Endothelial cell of umbilical vein (primary cell): Measurements from ENCODE around the gene VANGL2. TPM values are rescaled to one million over a fixed set of nuclear protein-coding genes. Genes with fewer than 3 reads are reported as not detected.

Experiments
- BruUV-seq: library from RNA; stranded (reverse); fragments of 400-500 nt; replicated peaks from 2 replicates; lab custom pipeline; 2021; lab: Mats Ljungman, UMichigan
- CTCF ChIA-PET: fragments of 300-600, 350-600 bp; sonication (Branson Sonifier 250); formaldehyde crosslinking; loops from one replicate; lab custom pipeline; 2021; ENCODE audit warnings: antibody characterized with exemption, inconsistent platforms; lab: Charles Lee
- POLR2A ChIA-PET: fragments of 300-600, 350-600 bp; sonication (Branson Sonifier 250); formaldehyde crosslinking; loops from one replicate; lab custom pipeline; 2021; ENCODE audit warnings: antibody characterized with exemption, inconsistent platforms; lab: Charles Lee
- DNase-seq: peaks from one replicate; pipeline ENCODE4 v3.0.0-alpha.2; 2011; ENCODE audit warnings: low read depth, low spot score
- FAIRE-seq: peaks from 2 replicates; lab custom pipeline; 2011; peaks lifted over from hg19 to GRCh38; lab: Jason Lieb, UNC
- H2AFZ ChIP-seq: 2 replicates; pipeline ENCODE4 v1.6.0; 2012; ENCODE audit warnings: low read depth, low read length, control low read depth, inconsistent platforms
- H3K27ac ChIP-seq: 2 replicates; pipeline ENCODE4 v1.5.1; 2011; ENCODE audit warnings: low read depth, mild to moderate bottlenecking, control low read depth, low read length, moderate library complexity; ENCODE audit not compliant: insufficient read depth
- H3K27me3 ChIP-seq, 2 experiments: 2 replicates each; pipeline versions ENCODE4 v1.6.0 to v1.6.1; 2011; ENCODE audit warnings: low read length in 2 of 2, mixed read lengths in 1 of 2; ENCODE audit not compliant: control insufficient read depth in 2 of 2, insufficient read depth in 2 of 2
- H3K36me3 ChIP-seq, 2 experiments: 2 replicates in 1 of 2; 3 replicates in 1 of 2; pipeline ENCODE4 v1.5.1; 2011; ENCODE audit warnings: low read length in 2 of 2, mild to moderate bottlenecking in 1 of 2, moderate library complexity in 1 of 2; ENCODE audit not compliant: control insufficient read depth in 2 of 2, insufficient read depth in 2 of 2; ENCODE audit errors: extremely low read depth in 1 of 2
- H3K4me1 ChIP-seq: 3 replicates; pipeline ENCODE4 v1.5.1; 2011; ENCODE audit warnings: mild to moderate bottlenecking, low read length; ENCODE audit not compliant: control insufficient read depth, insufficient read depth; ENCODE audit errors: extremely low read depth
- H3K4me2 ChIP-seq: 2 replicates; pipeline ENCODE4 v1.6.1; 2011; ENCODE audit warnings: low read length, control low read depth, mixed read lengths; ENCODE audit not compliant: insufficient read depth
- H3K4me3 ChIP-seq, 3 experiments: fragments of 200-600 bp in 1 of 3; sonication (generic), shearing (Covaris generic) in 1 of 3; replicated peaks in 1 of 3; 2 replicates each; pipeline ENCODE4 v1.5.1; 2011 to 2016; ENCODE audit warnings: control low read depth in 3 of 3, low read length in 3 of 3, mild to moderate bottlenecking in 2 of 3, inconsistent platforms in 1 of 3, low read depth in 1 of 3, moderate library complexity in 1 of 3; ENCODE audit not compliant: insufficient read depth in 1 of 3
- H3K79me2 ChIP-seq: 2 replicates; pipeline ENCODE4 v1.6.0; 2012; ENCODE audit warnings: low read length, inconsistent platforms; ENCODE audit not compliant: control insufficient read depth, insufficient read depth
- H3K9ac ChIP-seq: replicated peaks from 2 replicates; pipeline ENCODE3; 2011; ENCODE audit warnings: low read length, control low read depth; ENCODE audit not compliant: insufficient read depth; ENCODE audit errors: extremely low read depth
- H3K9me1 ChIP-seq: replicated peaks from 3 replicates; pipeline ENCODE4 v1.6.0; 2011; ENCODE audit warnings: mild to moderate bottlenecking, low read length; ENCODE audit not compliant: control insufficient read depth, insufficient read depth; ENCODE audit errors: extremely low read depth
- H3K9me3 ChIP-seq: replicated peaks from 2 replicates; pipeline ENCODE4 v1.5.1; 2012; ENCODE audit warnings: low read length, inconsistent platforms; ENCODE audit not compliant: control insufficient read depth, insufficient read depth
- H4K20me1 ChIP-seq: replicated peaks from 2 replicates; pipeline ENCODE3; 2011; ENCODE audit warnings: mild to moderate bottlenecking, low read length; ENCODE audit not compliant: control insufficient read depth, insufficient read depth; ENCODE audit errors: extremely low read depth
- EZH2 ChIP-seq: IDR thresholded peaks from 2 replicates; pipeline ENCODE4 v1.6.1; 2012; ENCODE audit warnings: borderline replicate concordance, low read depth, mild to moderate bottlenecking, moderate library complexity, low read length, inconsistent platforms; ENCODE audit not compliant: severe bottlenecking
- FOS ChIP-seq: IDR thresholded peaks from 2 replicates; pipeline ENCODE4 v1.6.1; 2011; ENCODE audit warnings: mild to moderate bottlenecking, low read length, moderate library complexity, borderline replicate concordance; ENCODE audit not compliant: insufficient read depth
- GATA2 ChIP-seq: IDR thresholded peaks from 2 replicates; pipeline ENCODE4 v1.7.0; 2011; ENCODE audit warnings: low read depth, mild to moderate bottlenecking, moderate library complexity, mixed read lengths, low read length; ENCODE audit not compliant: insufficient read length, insufficient read depth
- MYC ChIP-seq: IDR thresholded peaks from one replicate; pipeline ENCODE4 v1.6.1; 2011; ENCODE audit warnings: mild to moderate bottlenecking, low read depth, low read length
- POLR2AphosphoS5 ChIP-seq: IDR thresholded peaks from 2 replicates; pipeline ENCODE4 v1.6.1; 2012; ENCODE audit warnings: low read depth, mild to moderate bottlenecking, control low read depth, low read length, moderate library complexity; ENCODE audit not compliant: insufficient read depth
- dilution Hi-C: fragments of 300-500 bp; cut with MboI; formaldehyde crosslinking; loops from one replicate; pipeline ENCODE4 v1.15.0; 2019; ENCODE audit warnings: low sequenced_read_pairs; ENCODE audit not compliant: extremely low pct_ligation_motif_present
- intact Hi-C: fragments of 100-400 bp; cut with micrococcal nuclease; formaldehyde crosslinking; loops from one replicate; pipeline ENCODE4 v1.10.0; 2022
- polyA plus RNA-seq, 4 experiments: library from polyadenylated mRNA; depleted of rRNA in 3 of 4; stranded (reverse) in 3 of 4; unstranded in 1 of 4; fragments of >200 nt; gene quantifications; 2 replicates each; pipeline versions ENCODE4 v1.2.1 to v1.2.3, GENCODE V29; 2011 to 2012; ENCODE audit warnings: missing spikeins in 1 of 4
- total RNA-seq: library from RNA; stranded (reverse); gene quantifications from 2 replicates; pipeline ENCODE4 v1.2.3, GENCODE V29; 2021
- TF ChIP-seq, protein P1 (sequence below), 2 donors: IDR thresholded peaks; 1 replicate in 1 of 2; 2 replicates in 1 of 2; pipeline ENCODE4 v1.5.1; 2011; ENCODE audit warnings: low read length in 2 of 2, mild to moderate bottlenecking in 2 of 2, moderate library complexity in 2 of 2, control low read depth in 1 of 2, inconsistent platforms in 1 of 2, low read depth in 1 of 2; ENCODE audit not compliant: insufficient read depth in 1 of 2; ENCODE audit errors: extremely low read depth in 1 of 2
- TF ChIP-seq, protein P2 (sequence below): IDR thresholded peaks from 2 replicates; pipeline ENCODE4 v1.6.1; 2011; ENCODE audit not compliant: insufficient read depth, insufficient read length

VANGL2 gene
- total and polyA plus RNA-seq, 2 donors (not counting 3 experiments of a cell fraction or from before 2014, with no cell fraction given): 0.01 TPM; not detected in 1

DNA sequence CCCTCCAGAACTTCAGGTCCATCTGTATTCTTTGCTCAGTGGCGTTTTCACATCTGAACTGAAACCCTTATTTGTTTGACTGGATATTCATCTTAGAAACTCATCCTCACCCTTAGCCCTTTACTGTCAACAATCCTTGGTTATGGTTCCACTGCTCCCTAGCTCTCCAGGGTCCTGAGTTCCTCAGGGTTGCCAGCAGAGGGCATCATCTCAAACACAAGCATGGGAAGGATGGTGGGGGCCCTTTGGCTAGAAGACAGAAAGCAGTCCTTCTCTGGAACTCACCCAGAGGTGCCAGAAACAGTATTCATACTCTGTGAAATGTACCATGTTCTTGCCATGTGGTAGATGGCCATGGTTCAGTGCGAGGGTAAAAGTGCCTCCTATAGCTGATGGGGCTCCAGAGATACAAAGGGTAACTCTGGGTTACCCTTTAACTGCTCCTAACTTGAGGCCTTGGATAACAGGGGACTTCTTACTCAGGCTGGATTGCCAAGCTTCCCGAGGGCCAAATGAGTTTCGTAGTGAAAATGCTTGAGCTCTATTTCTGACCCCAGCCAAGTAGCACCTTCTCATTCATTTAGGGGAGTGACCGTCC lies 45.9 kb upstream of the VANGL2 start:
- no peaks in the 10 kb centered on the region for H3K9me1 ChIP-seq
- ChIA-PET POLR2A (no interaction called here), CTCF (interaction anchor here (0.6 to 8.9 kb wide), 15 partner anchors 9 to 255 kb away, joined by 3 to 100 read pairs (median 3); partner anchors contain the start of gene NHLH1)
- TF ChIP-seq, protein P1, sequence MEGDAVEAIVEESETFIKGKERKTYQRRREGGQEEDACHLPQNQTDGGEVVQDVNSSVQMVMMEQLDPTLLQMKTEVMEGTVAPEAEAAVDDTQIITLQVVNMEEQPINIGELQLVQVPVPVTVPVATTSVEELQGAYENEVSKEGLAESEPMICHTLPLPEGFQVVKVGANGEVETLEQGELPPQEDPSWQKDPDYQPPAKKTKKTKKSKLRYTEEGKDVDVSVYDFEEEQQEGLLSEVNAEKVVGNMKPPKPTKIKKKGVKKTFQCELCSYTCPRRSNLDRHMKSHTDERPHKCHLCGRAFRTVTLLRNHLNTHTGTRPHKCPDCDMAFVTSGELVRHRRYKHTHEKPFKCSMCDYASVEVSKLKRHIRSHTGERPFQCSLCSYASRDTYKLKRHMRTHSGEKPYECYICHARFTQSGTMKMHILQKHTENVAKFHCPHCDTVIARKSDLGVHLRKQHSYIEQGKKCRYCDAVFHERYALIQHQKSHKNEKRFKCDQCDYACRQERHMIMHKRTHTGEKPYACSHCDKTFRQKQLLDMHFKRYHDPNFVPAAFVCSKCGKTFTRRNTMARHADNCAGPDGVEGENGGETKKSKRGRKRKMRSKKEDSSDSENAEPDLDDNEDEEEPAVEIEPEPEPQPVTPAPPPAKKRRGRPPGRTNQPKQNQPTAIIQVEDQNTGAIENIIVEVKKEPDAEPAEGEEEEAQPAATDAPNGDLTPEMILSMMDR (IDR thresholded peaks at IDR 0.05; ENCODE audit: extremely low read depth in 1 of 2, insufficient read depth in 1 of 2, low read depth in 1 of 2, low read length in 2 of 2): peak; percentile 56 to 62
- TF ChIP-seq GATA2: no peak
- no peaks in the 10 kb centered on the region for H3K27me3 ChIP-seq
- DNase-seq: no peak
- H3K4me1 ChIP-seq: no peaks in the 10 kb centered on the region
- H3K4me2 ChIP-seq: no peak overlapping the region
- peaks cover 32 to 63% of the 10 kb centered on the region in 2 experiments for H3K36me3 ChIP-seq
- no peaks in the 10 kb centered on the region for H3K9me3 ChIP-seq
- H3K27ac ChIP-seq: no peak overlapping the region
- H3K79me2 ChIP-seq: no peaks in the 10 kb centered on the region
- no TSS peak for BruUV-seq
- no peak overlapping the region for H3K9ac ChIP-seq
- H3K4me3 ChIP-seq: no peak overlapping the region
- no peak overlapping the region for H2AFZ ChIP-seq
- dilution Hi-C loops (no loop called here), intact Hi-C loops (loop anchor here (1.0 kb wide), 2 partner anchors 22 to 62 kb away; no protein-coding TSS in a partner anchor)
- no peaks in the 10 kb centered on the region for H4K20me1 ChIP-seq
- FAIRE-seq: peak; percentile 8

DNA sequence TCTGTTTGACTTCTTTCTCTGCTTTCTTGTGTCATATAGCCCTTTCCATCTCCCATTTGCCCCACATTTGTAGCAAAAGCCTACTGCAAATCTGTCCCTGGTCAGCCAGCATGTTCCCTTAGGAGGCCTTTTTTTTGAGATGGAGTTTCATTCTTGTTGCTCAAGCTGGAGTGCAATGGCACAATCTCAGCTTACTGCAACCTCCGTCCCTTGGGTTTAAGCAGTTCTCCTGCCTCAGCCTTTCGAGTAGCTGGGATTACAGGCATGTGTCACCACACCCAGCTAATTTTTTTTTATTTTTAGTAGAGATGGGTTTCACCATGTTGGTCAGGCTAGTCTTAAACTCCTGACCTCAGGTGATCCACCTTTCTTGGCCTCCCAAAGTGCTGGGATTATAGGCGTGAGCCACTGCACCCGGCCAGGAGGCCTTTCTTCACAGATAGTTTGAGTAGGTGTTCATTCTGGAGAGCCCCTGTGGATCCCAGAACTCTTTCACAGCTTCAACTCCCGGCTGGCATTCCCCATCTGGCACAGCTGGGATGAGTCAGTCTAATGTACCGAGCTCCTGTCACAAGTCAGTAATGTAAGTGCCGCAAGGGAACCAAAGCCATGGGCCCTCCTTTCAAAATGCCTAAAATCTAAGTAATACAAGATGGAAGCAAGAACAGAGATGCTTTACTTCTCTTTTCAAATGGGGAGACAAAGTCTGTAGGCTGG lies 42.9 kb upstream of the VANGL2 start:
- Histone ChIP-seq H3K4me3 (no peak overlapping the region), H2AFZ (no peak overlapping the region), H3K9me3 (no peaks in the 10 kb centered on the region), H3K27me3 (no peaks in the 10 kb centered on the region), H3K36me3 (peaks cover 20 to 52% of the 10 kb centered on the region in 2 experiments), H3K79me2 (no peaks in the 10 kb centered on the region), H3K9me1 (no peaks in the 10 kb centered on the region), H3K9ac (no peak overlapping the region), H3K4me2 (no peak overlapping the region), H3K4me1 (no peaks in the 10 kb centered on the region), H4K20me1 (peaks cover 2% of the 10 kb centered on the region), H3K27ac (no peak overlapping the region)
- no TSS peak for BruUV-seq
- dilution Hi-C loops (no loop called here), intact Hi-C loops (no loop called here)
- ChIA-PET POLR2A (no interaction called here), CTCF (interaction anchor here (0.7 to 8.9 kb wide), 2 partner anchors 19 to 59 kb away, joined by 3 to 100 read pairs; no protein-coding TSS in a partner anchor)
- TF ChIP-seq, protein P1 (IDR thresholded peaks at IDR 0.05; ENCODE audit: extremely low read depth in 1 of 2, insufficient read depth in 1 of 2, low read depth in 1 of 2, low read length in 2 of 2): no peak
- TF ChIP-seq FOS (no peak), POLR2AphosphoS5 (no peak), EZH2 (no peak), GATA2 (no peak), MYC (no peak)
- TF ChIP-seq, protein P2, sequence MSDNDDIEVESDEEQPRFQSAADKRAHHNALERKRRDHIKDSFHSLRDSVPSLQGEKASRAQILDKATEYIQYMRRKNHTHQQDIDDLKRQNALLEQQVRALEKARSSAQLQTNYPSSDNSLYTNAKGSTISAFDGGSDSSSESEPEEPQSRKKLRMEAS: no peak
- FAIRE-seq: no peak
- DNase-seq: no peak
